IPS DF 6.9 (cell line): ENCODE results near the gene NEURL3.

ENCODE experiments used
- DNase-seq: peaks from one replicate; pipeline ENCODE4 v3.0.0-alpha.2; 2013; ENCODE audit warnings: low read depth, low spot score
- H3K27ac ChIP-seq: one replicate; pipeline ENCODE4 v1.5.1; 2013; ENCODE audit warnings: low read length, control low read depth
- H3K27me3 ChIP-seq: 2 replicates; pipeline ENCODE4 v1.6.1; 2013; ENCODE audit warnings: mild to moderate bottlenecking, low read length; ENCODE audit not compliant: control insufficient read depth, insufficient read depth
- H3K36me3 ChIP-seq: 2 replicates; pipeline ENCODE4 v1.6.1; 2013; ENCODE audit warnings: low read length; ENCODE audit not compliant: control insufficient read depth, insufficient read depth
- H3K4me1 ChIP-seq: 2 replicates; pipeline ENCODE4 v1.6.1; 2013; ENCODE audit warnings: low read length; ENCODE audit not compliant: control insufficient read depth, insufficient read depth
- H3K4me3 ChIP-seq: 2 replicates; pipeline ENCODE4 v1.5.1; 2013; ENCODE audit warnings: mild to moderate bottlenecking, low read length
- H3K9me3 ChIP-seq: 2 replicates; pipeline ENCODE4 v1.6.1; 2013; ENCODE audit warnings: low read length, inconsistent platforms; ENCODE audit not compliant: control insufficient read depth, insufficient read depth
- WGBS: extraction: QIAGEN DNeasy Blood & Tissue Kit; methylation state at CpG from one replicate; pipeline ENCODE4 v1.1.7; 2013; ENCODE audit warnings: mixed read lengths, missing lambda C conversion rate; ENCODE audit not compliant: insufficient read length, insufficient coverage; 5-methylcytosine and 5-hydroxymethylcytosine counted together

The NEURL3 gene

DNA sequence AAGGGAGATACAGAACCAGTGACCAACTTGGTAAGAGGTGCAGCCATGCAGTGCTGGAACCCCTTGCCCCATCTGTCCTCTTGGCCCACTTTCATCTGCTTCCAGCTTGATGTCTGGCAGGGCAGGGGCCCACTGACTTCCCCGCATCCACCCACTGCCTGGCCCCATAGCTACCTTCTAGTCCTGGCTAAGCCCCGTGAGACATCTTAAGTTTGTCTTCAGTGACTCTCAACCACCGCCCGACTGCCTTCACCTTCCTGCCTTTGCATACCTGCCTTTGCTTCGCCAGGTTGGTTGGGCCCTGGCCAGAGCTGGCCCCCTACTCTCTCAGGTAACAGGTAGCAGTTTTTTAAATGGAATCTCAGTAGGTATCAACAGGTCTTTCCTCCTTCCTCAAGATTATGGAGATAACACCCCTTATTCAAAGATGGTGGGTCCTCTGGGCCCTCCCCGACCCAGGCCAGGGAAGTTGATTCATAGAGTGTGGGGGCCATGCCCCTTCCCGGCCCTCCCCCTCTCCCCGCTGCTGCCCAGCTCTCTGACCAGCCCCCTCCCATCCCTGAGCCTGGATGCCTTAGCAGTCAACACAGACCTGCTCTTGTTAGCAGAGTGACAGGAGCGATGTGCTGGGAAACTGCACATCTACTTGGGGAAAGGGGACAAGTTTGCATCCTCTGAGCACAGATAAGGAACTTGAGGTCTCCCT is 34.2 kb upstream of the NEURL3 start:
- Histone ChIP-seq H3K27ac (no peak overlapping the region), H3K4me3 (no peak overlapping the region), H3K9me3 (no peaks in the 10 kb centered on the region), H3K4me1 (peaks cover 19% of the 10 kb centered on the region), H3K27me3 (peaks cover 20% of the 10 kb centered on the region), H3K36me3 (no peaks in the 10 kb centered on the region)
- no peak for DNase-seq
- WGBS = no CpG with 5 or more reads among the region's 9 CpGs

DNA sequence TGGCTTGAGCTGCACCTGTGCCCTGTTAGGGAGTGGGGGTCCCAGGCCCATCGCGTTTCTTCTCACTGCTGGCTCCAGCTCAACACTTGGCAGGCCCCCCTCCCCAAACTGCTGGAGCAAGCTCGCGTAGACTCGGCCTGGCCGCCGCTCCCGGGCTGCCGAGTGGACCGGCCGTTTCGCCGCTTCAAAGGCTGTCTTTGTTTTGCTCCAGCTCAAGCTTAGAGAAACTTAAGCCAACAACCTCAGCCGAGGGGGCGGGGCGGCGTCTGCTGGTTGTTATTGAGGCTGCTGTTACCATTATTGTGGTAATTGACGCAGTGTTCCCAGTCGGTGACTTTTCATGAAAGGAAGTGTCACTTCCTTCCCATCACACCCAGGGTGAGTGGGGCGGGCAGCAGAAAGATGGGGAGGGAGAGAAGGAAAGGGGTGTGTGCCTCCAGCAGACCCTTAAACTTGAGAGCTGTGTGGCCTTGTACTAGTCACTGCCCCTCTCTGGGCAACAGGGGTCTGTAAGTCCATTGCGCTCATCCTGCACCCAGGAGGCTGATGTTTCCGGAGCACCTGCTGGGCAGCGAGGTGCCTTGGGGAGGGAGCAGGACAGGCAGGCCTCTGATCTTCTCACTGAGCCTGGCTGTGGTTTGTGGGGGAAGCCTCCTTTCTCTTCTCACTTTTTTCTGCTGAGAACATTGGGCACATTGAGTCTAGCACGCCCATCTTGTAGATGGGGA is 33.5 kb upstream of the NEURL3 start:
- peaks cover 20% of the 10 kb centered on the region for H3K27me3 ChIP-seq
- WGBS = no CpG with 5 or more reads among the region's 24 CpGs
- no peak overlapping the region for H3K27ac ChIP-seq
- no peaks in the 10 kb centered on the region for H3K9me3 ChIP-seq
- H3K4me3 ChIP-seq = peak overlapping the region; percentile 57; the same call in 1 of the 2 replicates
- DNase-seq = no peak
- H3K36me3 ChIP-seq = no peaks in the 10 kb centered on the region
- H3K4me1 ChIP-seq = peaks cover 19% of the 10 kb centered on the region

DNA sequence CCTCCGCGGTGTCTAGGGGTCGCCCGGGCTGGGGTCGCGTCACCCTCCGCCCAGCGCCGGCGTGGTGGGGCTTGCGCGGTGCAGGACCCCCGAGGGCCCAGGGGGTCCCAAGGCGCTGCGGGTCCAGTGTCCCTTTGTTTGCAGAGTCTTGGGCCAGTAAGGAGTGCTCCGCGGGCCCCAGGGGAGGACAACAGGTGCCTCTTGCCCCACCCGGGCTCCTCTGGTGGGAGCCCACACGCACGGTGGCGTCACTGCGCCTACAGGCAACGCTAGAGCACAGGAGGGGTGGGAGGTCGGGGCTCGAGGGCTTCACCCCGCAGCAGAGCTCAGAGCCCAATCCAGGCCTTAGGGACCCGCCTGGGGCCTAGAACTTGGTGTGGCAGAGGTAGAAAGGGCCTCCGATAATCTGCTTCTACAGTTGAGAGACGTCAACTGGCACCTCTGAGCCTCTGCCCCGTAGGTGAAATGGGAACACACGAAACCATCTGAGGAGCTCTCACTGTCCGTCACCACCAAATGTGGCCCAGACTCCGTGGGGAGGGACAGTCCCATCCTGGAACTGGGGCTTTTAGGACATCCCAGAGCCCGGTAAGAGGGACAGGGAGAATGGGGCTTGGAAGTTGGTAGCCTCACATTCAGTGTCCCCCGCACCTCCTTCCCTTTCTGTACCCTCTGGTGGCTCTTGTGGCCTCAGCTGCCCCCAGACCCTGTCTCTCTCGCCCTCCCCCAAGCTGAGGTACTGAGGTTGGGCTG is 32.8 kb upstream of the NEURL3 start:
- no peak for DNase-seq
- Histone ChIP-seq H3K27me3 (peaks cover 20% of the 10 kb centered on the region), H3K4me1 (peaks cover 19% of the 10 kb centered on the region), H3K9me3 (no peaks in the 10 kb centered on the region), H3K36me3 (no peaks in the 10 kb centered on the region), H3K4me3 (peak overlapping the region; percentile 57), H3K27ac (no peak overlapping the region)
- no CpG with 5 or more reads among the region's 36 CpGs for WGBS

DNA sequence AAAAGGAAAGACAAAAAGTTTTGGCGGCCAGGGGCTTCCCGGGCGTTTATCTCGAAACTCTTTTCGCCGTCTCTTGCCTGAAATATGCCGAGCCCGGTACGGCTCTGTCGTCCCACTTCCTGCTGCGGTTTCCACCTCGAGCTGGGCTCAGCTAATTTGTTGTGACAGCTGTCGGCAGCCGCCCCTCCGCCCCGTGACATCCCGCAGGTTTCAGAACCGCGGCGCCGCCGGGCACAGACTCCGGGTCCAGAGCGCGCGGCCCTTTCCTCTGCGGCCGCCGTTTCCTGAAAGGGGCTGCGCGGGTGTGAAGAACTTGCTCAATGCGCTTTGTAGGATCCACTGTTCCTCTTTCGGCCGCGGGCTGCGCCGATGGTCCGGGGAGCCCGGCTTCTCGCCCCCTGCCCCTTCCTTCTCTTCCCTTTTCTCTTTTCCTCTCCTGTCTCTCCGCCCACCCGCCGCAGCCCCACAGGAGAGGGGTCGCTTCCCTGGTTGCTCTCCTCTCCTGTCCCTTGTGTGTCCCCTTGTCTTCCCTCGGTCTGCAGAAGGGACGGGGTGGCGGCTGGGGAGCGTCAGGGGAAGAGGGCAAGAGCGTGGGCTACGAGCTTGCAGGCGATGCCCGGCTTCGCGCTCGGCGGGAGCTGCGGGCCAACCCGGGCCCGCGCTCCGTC is 32.0 kb upstream of the NEURL3 start:
- Histone ChIP-seq H3K4me3 (peak overlapping the region; percentile 57), H3K4me1 (peaks cover 19% of the 10 kb centered on the region), H3K27me3 (peaks cover 20% of the 10 kb centered on the region), H3K27ac (no peak overlapping the region), H3K36me3 (no peaks in the 10 kb centered on the region), H3K9me3 (no peaks in the 10 kb centered on the region)
- no CpG with 5 or more reads among the region's 61 CpGs for whole genome bisulfite sequencing
- no peak for DNase-seq

DNA sequence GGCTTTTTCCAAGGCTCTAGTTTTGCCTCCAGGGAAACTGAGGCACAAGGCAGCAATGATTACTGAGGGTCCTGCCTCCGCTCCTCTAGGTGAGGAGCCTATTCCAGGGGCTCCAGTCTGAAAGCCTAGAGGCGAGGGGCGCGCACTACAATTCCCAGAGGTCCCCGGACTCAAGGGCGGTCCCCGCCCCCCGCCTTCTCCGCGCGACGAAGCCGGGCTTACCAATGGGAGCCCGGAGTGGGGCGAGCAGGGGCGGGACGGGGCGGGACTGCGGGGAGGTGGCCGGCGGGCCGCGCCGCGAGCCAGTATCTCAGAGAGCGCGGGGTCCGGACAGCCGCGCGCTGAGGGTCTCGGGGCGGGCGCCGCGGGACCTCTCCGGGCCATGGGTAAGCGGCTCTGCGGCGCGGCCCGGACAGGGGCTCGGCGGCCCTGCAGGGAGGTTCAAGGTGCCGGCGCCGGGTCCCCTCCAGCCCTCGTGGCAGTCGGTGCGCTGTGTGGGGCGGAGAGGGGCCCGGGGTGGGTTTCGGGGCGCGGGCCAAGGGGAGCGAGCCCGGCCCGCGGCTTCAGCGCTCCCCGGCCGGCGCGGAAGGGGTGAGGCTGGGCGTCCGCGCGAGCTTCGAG is 31.4 kb upstream of the NEURL3 start, which contains the start of gene ARID5A:
ARID5A (plus strand) TSS at position 308 of the 621 bp plus-strand sequence; CDS start at position 383, 75 bp downstream.
- Histone ChIP-seq H3K4me1 (peaks cover 19% of the 10 kb centered on the region), H3K27me3 (peaks cover 20% of the 10 kb centered on the region), H3K36me3 (no peaks in the 10 kb centered on the region), H3K9me3 (no peaks in the 10 kb centered on the region), H3K4me3 (peak within 1 kb of the TSS; percentile 57), H3K27ac (no peak within 1 kb of the TSS)
- DNase-seq = no peak
- no CpG with 5 or more reads among the region's 69 CpGs for WGBS

DNA sequence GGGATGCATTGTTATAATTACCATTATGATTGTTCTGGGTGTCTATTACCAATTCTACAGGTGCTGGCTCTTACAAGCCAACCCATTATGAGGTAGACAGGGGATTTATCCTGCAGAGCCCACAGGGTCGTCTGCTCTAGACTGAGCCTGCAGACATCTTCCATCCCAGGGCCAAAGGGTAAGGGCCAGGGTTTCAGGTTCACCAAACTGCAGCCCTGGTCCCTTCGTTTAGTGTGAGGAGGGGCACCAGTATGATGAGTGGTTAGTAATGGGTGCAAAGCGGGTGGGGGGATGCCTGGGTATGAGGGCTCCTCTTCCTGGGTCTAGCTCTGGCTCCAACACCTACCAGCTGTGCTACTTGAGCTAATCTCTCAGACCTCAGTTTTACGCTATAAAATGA is 30.2 kb upstream of the NEURL3 start:
- no peak for DNase-seq
- Histone ChIP-seq H3K27me3 (peaks cover 20% of the 10 kb centered on the region), H3K4me3 (no peak overlapping the region), H3K36me3 (no peaks in the 10 kb centered on the region), H3K9me3 (no peaks in the 10 kb centered on the region), H3K27ac (no peak overlapping the region), H3K4me1 (peaks cover 19% of the 10 kb centered on the region)
- WGBS = no CpG with 5 or more reads among the region's 4 CpGs

DNA sequence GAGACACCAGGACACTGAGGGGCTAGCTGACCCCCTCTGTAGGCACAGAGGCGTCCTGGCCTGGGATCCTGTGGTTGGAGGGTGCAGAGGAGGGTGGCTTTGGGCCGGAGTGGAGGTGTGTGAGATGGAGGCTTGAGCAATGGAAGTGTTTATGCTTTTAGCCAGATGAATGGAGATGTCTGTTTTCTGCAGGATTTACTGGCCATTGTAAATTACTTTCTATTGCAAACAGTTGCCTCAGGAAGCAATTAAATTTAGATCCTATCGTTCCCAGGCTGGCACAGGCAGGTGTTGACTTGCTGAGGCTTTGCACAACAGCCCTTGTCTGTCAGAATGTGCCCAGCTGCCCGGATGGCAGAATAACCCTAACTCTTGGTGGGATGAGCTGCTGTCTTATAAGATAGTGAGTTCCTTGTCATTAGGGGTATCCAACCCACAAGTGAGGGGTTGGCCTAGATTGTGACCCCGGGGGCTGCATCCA is 29.6 kb upstream of the NEURL3 start:
- no peak overlapping the region for H3K27ac ChIP-seq
- no peaks in the 10 kb centered on the region for H3K36me3 ChIP-seq
- no peak overlapping the region for H3K4me3 ChIP-seq
- peaks cover 14% of the 10 kb centered on the region for H3K4me1 ChIP-seq
- no peaks in the 10 kb centered on the region for H3K9me3 ChIP-seq
- H3K27me3 ChIP-seq = peaks cover 16% of the 10 kb centered on the region
- no CpG with 5 or more reads among the region's 5 CpGs for WGBS
- DNase-seq = no peak

DNA sequence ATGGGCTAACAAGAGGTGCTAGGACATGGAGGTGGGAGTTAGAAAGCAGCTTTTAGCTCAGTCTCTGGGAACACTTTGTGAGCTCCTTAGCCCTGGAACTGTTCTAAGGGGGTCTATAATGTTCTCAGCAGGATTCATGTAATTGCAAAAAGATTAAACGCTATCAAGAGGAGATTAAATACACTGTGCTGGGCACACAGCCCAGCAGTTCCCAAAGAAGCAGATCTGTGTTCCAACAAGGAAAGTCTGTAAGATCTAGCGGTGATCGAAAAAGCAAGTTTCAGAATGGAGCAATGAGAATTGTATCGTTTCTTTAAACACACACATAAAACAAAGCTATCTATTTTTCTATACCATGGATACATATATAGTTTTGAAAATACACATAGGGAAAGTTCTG is 29.0 kb upstream of the NEURL3 start:
- H3K27me3 ChIP-seq = peaks cover 15% of the 10 kb centered on the region
- H3K4me1 ChIP-seq = peaks cover 11% of the 10 kb centered on the region
- H3K4me3 ChIP-seq = no peak overlapping the region
- H3K27ac ChIP-seq = no peak overlapping the region
- no peak for DNase-seq
- no peaks in the 10 kb centered on the region for H3K36me3 ChIP-seq
- H3K9me3 ChIP-seq = no peaks in the 10 kb centered on the region
- WGBS = no CpG with 5 or more reads among the region's 4 CpGs

DNA sequence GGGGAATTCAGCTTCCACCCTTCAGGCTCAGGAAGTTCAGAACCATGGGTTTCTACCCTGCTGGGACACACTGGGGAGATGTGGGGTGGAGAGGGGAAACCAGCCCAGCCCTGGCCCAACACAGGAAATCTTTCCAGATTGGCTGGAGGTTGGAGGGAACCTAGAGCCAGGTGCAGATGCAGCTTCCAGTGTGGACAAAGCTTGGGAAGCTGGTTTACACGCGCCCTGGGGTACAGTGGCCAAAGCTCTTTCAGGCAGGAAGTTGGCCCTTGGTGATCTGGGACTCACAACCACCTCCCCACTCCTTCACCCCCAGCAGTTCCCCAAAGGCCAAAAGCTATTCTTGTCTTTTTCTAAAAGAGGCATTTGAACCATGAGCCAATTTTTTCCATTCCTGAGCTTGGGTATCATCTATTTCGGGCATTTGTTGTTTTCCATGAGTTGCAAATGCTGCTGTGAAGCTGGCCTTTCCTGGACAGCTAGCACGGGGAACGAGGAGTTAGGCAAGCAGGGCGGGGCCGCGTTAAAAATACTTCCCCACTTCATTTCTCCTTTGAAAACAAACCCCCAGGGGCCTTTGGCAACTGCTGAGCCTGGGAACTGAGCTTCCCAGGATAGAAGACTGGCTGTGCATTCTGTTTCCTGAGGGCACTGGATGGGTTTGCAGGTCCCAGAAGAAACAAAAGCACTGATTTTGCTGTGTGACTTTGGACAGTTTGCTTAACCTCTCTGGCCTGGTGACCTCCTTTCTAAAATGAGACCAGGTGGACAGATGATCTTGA is 28.3 kb upstream of the NEURL3 start:
- Histone ChIP-seq H3K27me3 (peaks cover 13% of the 10 kb centered on the region), H3K4me1 (peaks cover 7% of the 10 kb centered on the region), H3K36me3 (no peaks in the 10 kb centered on the region), H3K9me3 (no peaks in the 10 kb centered on the region), H3K4me3 (no peak overlapping the region), H3K27ac (no peak overlapping the region)
- no CpG with 5 or more reads among the region's 8 CpGs for WGBS
- DNase-seq = no peak
